Measurements from ENCODE around the gene CIC.
"Not testable (repeated sequence)": the region's sequence is repeated elsewhere in the genome, so short reads cannot be mapped to it uniquely, and the experiment has no call there.

The CIC gene

DNA sequence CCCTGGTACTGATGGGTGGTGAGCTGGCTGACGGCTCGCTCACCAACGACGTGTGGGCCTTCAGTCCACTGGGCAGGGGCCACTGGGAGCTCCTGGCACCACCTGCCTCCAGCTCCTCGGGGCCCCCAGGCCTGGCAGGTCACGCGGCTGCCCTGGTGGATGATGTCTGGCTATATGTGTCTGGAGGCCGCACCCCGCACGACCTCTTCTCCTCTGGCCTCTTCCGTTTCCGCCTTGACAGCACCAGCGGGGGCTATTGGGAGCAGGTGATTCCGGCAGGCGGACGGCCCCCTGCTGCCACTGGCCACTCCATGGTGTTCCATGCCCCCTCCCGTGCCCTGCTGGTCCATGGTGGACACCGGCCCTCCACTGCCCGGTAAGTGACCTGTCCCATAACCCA lies 66.9 kb downstream of the CIC start:
- DNase-seq: no peak

DNA sequence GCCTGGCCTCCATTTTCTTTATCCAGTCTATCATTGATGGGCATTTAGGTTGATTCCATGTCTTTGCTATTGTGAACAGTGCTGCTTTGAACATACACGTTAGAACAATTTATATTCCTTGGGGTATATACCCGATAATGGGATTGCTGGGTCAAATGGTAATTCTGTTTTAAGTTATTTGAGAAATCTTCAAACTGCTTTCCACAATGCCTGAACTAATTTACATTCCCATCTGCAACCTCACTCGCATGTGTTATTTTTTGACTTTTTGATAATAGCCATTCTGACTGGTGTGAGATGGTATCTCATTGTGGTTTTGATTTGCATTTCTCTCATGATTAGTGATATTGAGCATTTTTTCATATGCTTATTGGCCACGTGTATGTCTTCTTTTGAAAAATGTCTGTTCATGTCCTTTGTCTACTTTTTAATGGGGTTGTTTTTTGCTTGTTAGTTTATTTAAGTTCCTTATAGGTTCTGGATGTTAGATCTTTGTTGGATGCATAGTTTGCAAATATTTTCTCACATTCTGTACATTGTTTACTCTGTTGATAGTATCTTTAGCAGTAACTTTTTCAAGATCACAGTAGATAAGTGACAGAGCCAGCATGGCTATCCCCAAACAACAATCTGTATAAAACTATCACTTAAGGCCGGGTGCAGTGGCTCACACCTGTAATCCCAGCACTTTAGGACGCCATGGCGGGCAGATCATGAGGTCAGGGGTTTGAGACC lies 70.2 kb downstream of the CIC start:
- DNase-seq: not testable (repeated sequence)

DNA sequence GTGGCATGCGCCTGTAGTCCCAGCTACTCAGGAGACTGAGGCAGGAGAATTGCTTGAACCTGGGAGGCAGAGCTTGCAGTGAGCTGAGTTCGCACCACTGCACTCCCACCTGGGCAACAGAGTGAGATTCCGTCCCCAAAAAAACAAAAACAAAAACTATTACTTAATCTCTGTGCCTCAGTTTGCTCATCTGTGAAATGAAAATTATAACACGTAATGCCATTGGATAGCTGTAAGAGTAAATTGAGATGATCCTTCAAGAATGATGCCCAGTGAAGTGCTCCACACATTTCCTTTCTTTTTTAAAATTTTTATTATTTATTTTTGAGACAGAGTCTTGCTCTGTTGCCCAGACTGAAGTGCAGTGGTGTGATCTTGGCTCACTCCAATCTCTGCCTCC lies 70.9 kb downstream of the CIC start:
- not testable (repeated sequence) for DNase-seq

DNA sequence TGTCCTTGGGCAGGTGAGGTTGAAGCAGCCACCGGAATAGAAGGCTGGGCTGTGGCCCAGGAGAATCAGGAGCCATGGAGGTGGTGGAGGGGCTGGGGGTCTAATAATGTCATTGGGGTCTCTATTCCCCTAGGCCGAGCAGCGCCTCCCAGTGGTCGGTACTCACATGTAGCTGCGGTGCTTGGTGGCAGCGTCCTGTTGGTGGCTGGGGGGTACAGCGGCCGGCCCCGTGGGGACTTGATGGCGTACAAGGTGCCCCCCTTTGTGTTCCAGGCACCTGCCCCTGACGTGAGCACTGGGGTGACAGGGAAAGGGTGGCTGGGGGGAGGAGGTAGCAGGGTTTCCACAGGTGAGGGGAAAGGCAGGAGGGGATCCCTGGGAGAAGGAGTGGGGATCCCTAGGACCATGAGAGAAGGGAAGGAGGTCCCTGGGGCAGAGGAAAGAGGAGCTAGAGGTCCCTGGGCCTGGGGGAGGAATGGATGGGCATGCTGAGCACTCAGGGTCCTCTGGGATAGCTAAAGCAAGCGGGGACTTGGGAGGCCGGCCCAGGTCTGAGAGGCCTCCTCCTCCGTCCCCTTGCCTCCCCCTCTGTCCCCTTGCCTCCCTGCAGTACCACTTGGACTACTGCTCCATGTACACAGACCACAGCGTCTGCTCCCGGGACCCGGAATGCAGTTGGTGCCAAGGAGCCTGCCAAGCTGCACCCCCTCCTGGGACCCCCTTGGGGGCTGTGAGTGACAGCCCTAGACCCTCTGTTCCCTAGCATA lies 74.5 kb downstream of the CIC start:
- no peak for DNase-seq

DNA sequence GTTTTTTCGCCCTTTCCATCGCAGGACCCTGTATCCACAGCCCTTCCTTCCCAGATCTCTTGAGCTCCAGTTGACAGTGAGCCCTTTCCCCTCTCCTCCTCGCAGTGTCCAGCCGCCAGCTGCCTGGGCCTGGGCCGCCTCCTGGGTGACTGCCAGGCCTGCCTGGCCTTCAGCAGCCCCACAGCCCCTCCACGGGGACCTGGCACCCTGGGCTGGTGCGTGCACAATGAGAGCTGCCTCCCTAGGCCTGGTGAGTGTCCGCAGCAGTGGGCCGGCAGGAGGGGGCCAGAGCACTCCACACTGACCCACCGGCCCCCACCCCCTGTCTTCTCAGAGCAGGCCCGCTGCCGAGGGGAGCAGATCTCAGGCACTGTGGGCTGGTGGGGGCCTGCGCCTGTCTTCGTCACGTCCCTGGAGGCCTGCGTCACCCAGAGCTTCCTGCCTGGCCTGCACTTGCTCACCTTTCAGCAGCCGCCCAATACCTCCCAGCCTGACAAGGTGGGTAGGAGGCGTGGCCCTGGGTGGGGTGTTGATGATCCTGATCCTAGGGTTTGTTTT lies 75.4 kb downstream of the CIC start:
- no peak for DNase-seq
